GM18520 (cell line): ENCODE data around the gene GRAMD1B.

ENCODE experiments used
- ATAC-seq: cut with Tn5 transposase; IDR thresholded peaks from one replicate; pipeline ENCODE4 v1.9.1; 2021; ENCODE audit not compliant: unreplicated experiment

The GRAMD1B gene

DNA sequence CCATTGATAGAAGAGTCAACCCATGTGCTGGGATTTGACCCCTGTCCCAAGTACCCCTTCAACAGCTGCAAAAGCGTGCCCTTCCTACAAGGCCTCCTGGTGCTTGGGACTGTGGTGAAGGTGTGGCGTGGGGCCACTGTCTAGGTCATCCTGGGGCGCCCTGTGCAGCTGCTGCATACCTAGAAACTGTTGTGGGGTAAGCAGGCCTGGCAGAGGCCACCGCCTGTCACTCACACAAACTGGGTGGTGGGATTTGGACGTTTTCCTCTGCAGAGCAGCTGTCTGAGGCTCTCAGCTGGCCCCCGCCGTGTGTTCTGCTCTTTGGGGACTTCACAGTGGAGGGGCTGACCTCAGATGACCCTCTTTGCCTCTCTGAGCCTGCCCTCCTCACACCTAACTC is 154.7 kb downstream of the GRAMD1B start:
- ATAC-seq = no peak

DNA sequence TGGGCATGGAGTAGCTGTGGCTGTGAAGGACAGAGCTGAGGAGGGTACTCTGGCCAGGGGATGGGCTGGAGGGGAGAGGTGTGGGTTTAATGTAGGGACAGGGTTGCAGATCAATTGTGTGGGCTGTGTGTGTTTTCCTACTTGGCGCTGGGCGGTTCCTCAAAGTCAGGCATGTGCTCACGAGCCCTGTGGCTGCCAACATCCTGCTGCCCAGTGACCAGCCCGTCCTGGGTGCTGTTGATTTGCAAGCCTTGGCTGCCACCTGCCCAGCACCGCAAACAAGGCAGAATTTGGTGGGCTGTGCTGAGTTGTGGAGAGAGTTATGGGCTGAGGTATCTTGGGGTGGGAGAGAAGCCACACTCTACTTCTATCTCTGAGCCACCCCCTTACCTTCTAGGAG is 155.1 kb downstream of the GRAMD1B start:
- no peak for ATAC-seq

DNA sequence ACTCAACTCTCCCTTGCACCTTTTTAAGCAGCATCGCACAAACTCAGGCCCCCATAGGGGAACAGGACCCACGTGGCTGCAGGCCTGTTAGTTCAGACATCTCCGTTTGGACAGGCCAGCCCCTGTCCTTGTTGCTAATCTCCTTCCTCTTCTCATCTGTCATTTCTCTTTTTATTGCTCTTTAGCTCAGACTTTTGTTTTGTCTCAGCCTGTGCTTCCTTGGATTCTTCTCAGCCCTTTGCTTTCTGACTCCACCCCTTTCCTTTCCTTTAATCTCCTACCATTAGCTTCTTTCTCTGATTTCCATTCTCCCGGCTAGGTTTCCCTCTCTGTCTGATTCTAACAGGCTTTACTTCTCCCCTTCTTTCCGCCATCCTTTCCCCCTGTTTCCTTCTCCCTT is 155.6 kb downstream of the GRAMD1B start:
- ATAC-seq = no peak

DNA sequence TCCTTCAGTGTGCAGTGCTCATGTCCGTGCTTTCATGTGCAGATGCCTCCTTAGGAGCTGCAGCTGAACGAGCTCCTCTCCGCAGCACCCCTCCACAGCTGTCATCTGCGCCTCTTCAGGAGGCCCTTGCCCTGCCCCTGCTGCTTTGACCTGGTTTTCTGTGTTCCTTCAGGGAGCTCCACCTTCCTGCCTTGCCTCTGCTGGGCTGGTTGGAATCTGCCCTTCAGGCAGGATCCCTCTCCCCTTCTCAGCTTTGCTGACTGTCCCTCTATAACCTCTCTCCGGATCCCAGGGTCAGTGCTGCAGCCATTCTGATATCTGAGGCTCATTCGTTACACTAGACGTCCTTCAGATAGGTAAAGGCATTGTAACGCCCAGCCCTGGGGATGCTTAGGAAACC is 156.5 kb downstream of the GRAMD1B start:
- no peak for ATAC-seq

DNA sequence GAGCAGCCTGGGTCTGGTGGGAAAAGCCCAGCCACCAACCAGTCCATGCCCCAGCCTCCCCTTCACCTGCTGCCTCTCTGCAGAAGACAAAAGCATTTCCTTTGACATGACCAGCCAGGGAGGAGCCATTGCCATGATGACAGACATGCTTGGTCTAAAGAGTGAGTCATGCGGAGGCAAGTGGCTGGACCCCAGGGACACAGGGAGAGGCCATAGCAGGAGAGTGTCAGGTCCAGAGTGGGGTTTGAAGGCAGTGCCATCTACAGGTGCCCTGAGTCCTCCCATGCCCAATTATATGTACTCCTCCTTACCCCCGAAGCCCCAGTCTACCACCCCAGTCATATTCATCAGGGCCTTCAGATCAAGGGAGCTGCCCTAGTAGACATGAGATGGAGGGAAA is 157.0 kb downstream of the GRAMD1B start:
- no peak for ATAC-seq

DNA sequence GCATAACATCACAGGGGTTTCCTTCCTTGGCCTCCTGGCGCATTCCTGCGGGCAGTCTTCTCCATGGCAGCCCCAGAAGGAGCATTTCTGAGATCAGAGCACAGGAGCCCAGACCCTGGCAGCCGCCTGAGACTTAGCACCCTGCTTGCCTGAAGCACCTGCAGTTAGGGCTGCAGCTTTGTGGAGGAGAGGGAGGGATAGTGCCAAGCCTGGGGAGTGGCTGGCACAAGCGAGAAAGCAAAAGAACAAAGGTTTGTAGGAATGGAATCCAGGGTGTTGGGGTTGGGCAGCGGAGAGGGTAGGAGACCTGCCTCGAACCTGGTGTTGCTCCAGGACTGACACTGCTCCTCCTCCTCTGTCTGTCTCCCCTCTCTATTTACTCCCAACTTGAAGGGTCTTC is 157.5 kb downstream of the GRAMD1B start:
- no peak for ATAC-seq

DNA sequence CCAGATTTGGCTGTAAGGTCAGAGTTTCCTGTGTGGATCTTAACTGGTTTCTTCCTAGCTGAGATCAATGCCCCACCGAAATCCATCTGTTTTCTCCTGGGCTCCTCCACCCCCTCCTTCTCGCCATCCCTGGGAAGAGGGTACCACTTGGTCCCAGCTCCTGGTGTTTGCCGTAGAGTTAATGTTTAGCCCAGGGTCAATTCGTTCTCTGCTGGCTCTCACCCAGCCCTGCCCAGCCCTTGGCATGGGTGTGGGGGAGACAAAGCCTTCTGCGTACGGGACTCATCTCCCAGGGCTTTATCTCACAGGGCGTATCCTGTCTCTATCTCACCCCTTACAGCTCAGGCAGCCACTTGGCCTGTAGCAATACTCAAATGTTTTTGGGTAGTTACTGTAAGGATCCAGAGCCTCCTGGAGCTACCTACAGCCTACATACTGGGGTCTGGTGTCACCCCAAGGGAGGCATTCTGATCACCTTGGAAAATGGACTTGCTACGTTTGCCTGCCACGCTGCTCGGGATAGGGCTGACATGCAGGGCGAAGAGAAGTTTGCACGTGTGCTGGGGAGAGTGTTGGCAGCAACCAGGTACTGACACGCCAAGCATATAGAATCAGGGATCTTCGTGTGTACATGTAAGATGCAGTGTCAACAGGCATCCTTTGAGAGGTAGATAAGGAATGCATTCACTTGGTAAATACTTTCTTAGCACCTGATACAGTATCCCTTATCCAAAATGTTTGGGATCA is 158.2 kb downstream of the GRAMD1B start:
- ATAC-seq = no peak

DNA sequence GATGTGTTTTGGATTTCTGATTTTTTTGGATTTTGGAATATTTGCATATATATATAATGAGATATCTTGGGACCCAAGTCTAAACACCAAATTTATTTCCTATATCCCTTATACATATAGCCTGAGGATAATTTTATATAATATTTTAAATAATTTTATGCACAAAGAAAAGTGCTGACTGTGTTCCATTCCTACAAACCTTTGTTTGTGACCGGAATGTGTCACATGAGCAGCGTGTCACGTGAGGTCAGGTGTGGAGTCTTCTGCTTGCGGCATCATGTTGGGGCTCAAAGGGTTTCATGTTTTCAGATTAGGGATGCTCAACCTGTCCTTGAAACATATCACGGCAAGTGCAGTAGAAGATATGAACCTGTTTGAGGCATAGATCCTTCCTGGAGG is 158.8 kb downstream of the GRAMD1B start:
- ATAC-seq = no peak

DNA sequence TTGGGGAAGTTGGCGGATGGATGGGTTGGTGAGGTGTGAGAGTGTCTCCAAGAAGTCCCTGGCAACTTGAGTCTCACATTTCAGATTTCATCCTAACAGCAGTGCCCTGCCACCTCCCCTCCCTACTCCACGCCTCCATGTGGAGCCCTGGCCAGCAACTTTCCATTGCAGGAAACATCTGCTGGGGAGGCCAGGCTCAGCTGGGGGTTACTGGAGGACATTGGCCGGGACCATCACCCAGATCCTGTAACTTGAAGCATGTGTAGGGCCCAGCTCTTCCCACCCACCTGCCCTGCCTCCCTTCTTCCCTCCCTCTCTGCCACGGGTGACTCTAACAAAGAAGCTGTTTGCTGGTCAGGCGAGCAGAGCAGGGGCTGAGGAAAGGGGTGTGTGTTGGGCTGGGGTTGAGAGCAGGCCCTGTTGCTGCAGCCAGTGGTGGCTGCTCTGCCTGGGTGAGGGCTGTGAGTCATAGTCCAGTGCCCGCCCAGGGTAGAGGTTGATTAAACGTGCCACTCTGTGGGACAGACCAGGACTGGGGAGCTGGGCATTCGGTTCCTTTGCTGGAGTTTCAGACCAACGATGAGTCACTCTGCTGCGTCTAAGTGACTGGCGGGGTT is 160.3 kb downstream of the GRAMD1B start:
- ATAC-seq = no peak

DNA sequence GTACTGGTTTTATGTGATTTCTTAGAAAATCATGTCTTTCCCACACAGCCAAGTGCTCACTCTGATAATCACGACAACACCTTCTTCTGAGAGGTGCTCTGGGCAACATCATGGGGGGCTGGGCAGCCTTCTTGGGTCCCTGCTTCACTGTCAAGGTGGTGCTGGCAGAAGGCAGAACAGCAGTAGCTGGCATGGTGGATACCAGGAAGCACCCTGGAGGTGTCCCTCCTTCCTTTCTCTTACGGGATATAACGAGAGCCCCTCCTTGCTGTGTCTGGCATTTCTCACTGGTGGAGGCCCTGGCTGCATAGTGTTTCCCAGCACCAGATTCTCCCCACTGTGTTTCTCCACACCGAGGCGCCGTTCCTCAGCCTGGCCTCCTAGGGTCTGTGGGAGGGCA is 163.5 kb downstream of the GRAMD1B start:
- no peak for ATAC-seq

DNA sequence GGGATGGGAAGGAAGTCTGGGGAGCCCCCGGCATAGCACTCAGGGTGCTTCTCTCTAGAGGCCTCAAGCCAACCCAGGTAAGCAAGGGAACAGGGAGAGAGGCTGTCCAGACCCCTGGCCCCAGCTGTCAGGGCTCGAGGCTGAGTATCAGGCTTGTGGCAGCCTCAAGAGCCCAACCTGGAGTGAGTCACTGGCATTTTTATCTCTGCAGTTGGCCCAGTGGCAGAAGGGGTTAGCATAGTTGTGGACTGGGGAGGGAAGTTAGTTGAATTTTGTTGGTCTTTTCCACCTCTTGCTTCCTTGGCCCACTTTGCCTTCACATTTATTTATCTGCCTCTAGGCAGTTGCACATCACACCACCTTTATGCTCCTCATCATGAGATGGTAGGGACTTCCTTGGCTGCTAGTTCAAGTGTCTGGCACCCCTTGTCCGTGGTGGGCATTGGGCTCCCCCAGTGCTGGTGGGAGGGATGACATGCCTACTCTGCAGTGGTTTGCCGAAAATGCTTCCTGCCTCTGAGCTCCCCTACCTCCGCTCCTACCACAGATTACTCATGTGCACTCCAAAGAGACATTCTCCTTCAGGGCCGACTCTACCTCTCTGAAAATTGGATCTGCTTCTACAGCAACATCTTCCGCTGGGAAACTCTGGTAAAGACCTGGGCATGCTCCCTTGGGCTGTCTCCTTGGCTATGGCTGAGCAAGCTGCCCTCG is 164.3 kb downstream of the GRAMD1B start:
- no peak for ATAC-seq

DNA sequence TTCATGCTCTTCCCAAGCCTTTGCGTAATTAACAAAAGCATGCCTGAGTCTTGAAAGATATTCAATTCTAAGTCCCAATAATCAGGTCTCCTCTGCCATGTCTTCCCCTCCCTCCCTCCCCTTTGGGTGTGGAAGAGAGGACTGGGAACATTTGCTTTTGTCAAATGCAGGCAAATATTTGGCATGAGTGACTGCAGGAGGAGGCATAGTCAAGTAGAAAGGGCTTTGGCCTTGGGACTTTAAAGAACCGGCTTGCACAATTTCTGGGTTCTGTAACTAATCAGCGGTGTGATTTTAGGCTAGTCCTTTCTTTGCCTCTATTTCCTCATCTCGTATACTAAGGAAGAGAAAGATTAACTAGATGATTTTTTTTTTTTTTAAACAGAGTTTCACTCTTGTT is 164.9 kb downstream of the GRAMD1B start:
- no peak for ATAC-seq

DNA sequence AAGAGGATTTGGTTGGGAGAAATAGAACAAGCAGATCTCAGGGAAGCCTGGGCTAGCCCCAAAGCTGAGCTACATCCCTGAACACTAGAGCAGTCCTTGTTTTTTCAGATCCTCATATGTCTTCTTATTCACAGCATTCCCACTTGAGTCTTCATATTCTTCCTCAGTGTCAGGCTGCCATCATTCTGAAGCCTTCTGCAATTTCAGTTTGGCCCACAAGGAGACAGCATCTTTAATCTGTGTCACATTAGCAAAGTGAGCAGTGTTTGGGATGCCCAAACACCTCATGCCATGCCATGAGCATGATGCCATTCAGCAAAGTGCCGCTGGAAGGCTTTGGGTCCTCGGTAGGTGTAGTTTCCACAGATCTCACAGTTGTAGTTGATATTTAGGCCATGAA is 167.8 kb downstream of the GRAMD1B start:
- no peak for ATAC-seq

DNA sequence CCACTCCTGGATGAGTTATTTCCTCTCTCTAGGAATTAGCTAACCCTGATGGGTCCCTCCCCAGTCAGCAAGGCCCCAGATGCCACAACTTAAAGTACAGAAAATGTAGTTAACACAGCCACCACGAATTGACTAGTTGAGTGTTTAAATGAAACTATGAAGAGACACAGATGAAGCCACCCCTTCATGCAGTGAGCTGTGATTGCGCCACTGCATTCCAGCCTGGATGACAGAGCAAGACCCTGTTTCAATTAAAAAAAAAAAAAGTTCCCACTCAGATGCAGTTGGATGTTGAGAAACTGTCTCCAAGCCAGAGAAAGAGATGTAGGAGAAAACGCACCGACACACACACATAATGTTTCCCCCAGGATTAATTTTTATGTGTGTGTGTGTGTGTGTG is 171.1 kb downstream of the GRAMD1B start:
- ATAC-seq = no peak

DNA sequence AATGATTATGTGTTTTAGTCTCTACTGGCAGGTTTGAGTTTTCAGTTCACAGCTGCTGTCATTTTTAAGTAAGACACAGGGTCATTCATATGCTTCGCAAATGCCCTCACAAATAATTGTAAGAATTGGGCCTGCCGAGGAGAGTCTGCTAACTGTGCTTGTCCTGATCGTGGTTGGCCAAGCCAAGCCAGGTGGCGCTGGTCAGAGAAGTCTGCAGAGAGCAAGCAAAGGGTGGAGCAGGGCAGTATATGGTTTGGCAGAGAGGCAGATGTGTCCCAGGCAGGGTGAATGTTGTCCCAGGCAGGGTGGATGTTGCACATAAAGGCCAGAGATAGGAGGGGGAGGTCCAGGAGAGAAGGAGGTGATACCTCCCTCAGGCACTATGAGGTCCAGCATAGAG is 171.7 kb downstream of the GRAMD1B start:
- no peak for ATAC-seq

DNA sequence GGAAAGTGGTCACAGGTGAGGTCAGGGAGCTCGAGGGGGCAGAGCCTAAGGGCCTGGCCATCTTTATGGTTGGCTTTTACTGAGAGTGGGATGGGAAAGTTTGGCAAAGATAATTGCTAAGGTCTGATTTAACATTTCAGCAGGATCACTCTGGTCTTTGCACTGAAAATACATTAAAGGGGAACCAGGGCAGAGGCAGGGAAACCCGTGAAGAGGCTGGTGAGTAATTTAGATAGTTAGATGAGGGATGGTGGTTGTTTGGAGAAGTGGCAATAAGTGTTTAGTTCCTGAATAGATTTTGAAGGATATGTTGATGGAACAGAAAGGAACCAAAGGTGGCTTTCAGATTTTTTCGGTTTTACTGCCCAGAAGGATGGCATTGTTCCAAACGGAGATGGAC is 173.6 kb downstream of the GRAMD1B start:
- no peak for ATAC-seq

DNA sequence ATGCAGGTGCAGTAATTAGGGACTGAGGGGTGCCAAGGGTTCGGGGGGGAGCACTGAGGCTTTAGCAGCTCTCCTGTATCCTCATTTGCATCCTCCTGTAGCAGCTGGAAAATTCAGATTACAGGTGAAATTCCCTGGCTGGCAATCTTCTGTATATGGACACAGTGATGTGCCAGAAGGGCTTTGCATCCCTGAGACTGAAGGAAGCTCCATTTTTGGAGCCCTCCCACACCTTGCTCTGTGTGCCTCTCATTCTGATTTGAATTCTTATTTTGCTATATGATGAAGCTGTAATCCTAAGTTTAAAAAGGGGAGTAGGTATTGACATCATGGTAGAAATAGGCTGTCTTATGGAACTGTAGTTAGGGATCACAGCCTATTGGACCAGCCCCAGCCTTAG is 177.7 kb downstream of the GRAMD1B start:
- ATAC-seq = no peak

DNA sequence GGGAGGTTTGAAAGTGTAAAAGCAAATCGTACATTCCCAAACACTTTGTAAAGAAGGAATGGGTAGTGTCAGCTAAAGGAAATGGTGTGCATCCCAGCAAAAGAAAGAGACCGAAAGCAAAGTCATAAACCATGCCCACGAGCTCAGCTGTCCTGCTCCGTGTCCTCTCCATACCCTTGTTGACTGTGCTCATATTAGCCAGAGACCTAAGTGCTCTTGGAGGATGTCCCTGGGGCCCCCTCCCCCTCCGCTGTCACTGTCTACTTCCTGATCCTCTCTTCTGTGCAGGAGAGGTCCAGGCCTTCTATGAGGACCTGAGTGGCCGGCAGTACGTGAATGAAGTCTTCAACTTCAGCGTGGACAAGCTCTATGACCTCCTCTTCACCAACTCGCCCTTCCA is 178.3 kb downstream of the GRAMD1B start:
- ATAC-seq = no peak

DNA sequence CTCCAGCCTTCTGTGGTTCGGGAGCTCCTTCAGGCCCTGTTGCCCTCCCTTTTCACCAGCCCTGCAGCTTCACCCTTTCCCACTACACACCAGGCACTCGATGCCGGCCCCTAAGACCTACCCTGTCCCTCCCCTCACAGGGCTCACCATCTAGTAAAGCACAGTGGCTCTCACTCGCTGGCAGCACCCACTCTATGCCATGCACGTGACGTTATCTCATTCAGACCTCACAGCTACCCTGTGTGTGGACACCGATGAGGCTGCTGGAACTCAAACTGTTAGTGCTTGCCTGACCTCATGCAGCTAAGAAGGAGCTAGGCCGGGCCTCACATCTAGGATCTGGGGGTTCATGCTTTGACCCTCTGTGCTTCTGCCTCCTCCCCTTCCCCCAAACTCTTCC is 178.9 kb downstream of the GRAMD1B start:
- ATAC-seq = no peak

DNA sequence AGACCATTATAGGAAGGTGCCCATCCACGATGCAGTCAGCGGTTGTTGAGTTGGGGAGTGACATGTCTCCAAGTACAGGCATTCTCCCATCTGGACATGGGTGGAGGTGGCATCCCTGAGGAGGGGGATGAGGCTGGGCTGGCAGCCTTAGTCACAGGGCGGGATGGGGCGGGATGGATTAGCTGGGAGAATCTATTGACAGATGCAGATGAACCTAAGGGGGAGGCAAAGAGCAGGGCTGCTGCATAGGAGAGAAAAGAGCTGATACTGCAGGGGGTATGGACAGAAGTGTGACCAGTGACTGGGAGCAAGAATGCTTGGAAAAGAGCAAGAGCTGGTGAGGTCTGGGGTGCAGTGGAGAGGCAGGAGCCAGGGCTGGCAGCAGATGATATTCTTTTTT is 181.6 kb downstream of the GRAMD1B start:
- no peak for ATAC-seq

DNA sequence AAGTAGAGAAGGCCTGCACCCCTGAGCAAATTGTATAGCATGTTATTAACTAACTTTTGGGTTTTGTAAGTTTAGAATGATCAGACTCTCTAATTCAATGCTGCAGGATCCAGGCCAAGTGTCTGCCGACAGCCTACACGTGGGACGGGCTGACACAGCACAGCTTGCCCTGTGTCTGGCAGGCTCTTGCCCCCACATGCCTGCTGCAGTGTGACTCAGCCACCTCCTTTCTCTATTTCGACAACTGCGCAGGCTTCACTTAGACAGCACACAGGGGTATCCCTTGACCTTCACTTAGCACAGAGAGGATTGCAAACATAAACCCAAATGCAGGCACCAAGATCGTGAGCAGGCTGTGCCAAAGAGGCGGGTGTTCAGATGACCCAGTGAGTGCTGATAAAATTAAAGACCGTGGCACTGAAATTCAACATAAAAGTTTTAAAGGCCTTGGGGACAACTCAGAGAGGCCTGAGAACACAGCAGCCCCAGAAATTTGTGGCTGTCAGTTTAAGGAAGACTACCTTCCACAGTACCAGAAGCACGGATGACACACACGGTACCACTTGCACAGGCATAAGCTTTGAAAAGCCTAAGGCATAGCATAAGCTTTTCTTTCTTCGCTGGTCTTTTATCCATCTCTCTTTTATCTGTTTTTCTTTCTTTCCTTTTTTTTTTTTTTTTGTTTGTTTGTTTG is 186.6 kb downstream of the GRAMD1B start:
- ATAC-seq = no peak

DNA sequence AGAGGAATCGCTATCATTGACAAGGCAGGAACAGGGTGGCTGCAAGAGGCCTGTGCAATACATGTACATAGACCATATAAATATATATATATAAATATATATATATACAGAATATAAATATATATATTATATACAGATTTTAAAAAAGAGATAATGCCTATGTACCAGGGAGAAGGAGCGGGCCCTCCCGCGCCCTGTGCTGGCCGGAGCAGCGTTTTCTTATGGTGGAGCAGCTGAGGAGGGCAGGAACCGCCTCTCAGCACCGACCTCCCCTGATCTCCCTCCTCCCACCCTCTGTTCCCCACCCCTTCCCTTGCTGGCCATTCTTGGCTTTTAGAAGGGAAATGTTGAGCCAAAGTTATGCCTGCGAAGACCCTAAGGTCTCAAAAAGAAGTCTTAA is 192.5 kb downstream of the GRAMD1B start:
- ATAC-seq = no peak
